MM.1S (cell line): ENCODE measurements around the gene ITFG1.

ENCODE experiments used
- CTCF ChIP-seq: fragments of 300-600 bp; sonication (generic); IDR thresholded peaks from 2 replicates; pipeline ENCODE4 v1.5.1; 2016; ENCODE audit warnings: antibody characterized with exemption, low read length, mixed read lengths
- EZH2 ChIP-seq: fragments of 300-600 bp; sonication (generic); optimal IDR thresholded peaks from 2 replicates; pipeline ENCODE3; 2017; ENCODE audit warnings: low read depth, mild to moderate bottlenecking, antibody characterized with exemption, low read length, mixed read lengths

GRCh38 chr16:47486856-47487255 lies 26.0 kb upstream of the ITFG1 start:
- TF ChIP-seq EZH2 (no peak), CTCF (no peak)
